Measurements from ENCODE around the gene SUN5. TPM values are rescaled to one million over a fixed set of nuclear protein-coding genes. Genes with fewer than 3 reads are reported as not detected.

Gene SUN5
- total RNA-seq, 4 donors from 2014 or later, result not detected

- in situ Hi-C loops (cut with MboI; ENCODE audit: low sequenced_read_pairs in 4 of 4), result no loop called here
- Histone ChIP-seq H3K9me3 (no peaks in the 10 kb centered on the region), H3K36me3 (no peaks in the 10 kb centered on the region), H3K27me3 (peaks cover 0 to 5% (median 0%) of the 10 kb centered on the region in 3 donors), H3K4me3 (no peak overlapping the region), H3K4me1 (no peaks in the 10 kb centered on the region), H3K27ac (no peak overlapping the region)
- ATAC-seq (no peak), DNase-seq (no peak)
- TF ChIP-seq CTCF (IDR thresholded peaks at IDR 0.05 in 4 of 5, conservative IDR thresholded peaks at IDR 0.05 in 1 of 5) (no peak), POLR2A (IDR thresholded peaks at IDR 0.05) (no peak)
- intact Hi-C loops (cut with DNase I; ENCODE audit: low total_unique reads), result no loop called here
These were observed 37.1 kb downstream of the SUN5 start for GRCh38 chr20:32966881-32967781.

GRCh38 chr20:32966382-32966781 is 37.9 kb downstream of the SUN5 start:
- peaks cover 0 to 5% (median 0%) of the 10 kb centered on the region in 3 donors for H3K27me3 ChIP-seq
- DNase-seq, result no peak
- no peak for TF ChIP-seq CTCF (IDR thresholded peaks at IDR 0.05 in 4 of 5, conservative IDR thresholded peaks at IDR 0.05 in 1 of 5)
- no peak for TF ChIP-seq POLR2A (IDR thresholded peaks at IDR 0.05)
- H3K4me3 ChIP-seq, result no peak overlapping the region
- no peaks in the 10 kb centered on the region for H3K9me3 ChIP-seq
- in situ Hi-C loops (cut with MboI; ENCODE audit: low sequenced_read_pairs in 4 of 4), result no loop called here
- H3K4me1 ChIP-seq, result no peaks in the 10 kb centered on the region
- H3K27ac ChIP-seq, result no peak overlapping the region
- intact Hi-C loops (cut with DNase I; ENCODE audit: low total_unique reads), result no loop called here
- ATAC-seq, result no peak
- no peaks in the 10 kb centered on the region for H3K36me3 ChIP-seq

GRCh38 chr20:32965581-32966373 is 38.5 kb downstream of the SUN5 start:
- in situ Hi-C loops (cut with MboI; ENCODE audit: low sequenced_read_pairs in 4 of 4) (no loop called here), intact Hi-C loops (cut with DNase I; ENCODE audit: low total_unique reads) (no loop called here)
- ATAC-seq (no peak), DNase-seq (no peak)
- H3K4me3 ChIP-seq, result no peak overlapping the region
- no peaks in the 10 kb centered on the region for H3K36me3 ChIP-seq
- no peak overlapping the region for H3K27ac ChIP-seq
- no peaks in the 10 kb centered on the region for H3K4me1 ChIP-seq
- H3K9me3 ChIP-seq, result no peaks in the 10 kb centered on the region
- TF ChIP-seq CTCF (IDR thresholded peaks at IDR 0.05 in 4 of 5, conservative IDR thresholded peaks at IDR 0.05 in 1 of 5), result no peak
- TF ChIP-seq POLR2A (IDR thresholded peaks at IDR 0.05), result no peak
- peaks cover 0 to 5% (median 0%) of the 10 kb centered on the region in 3 donors for H3K27me3 ChIP-seq

GRCh38 chr20:32965115-32965514 is 39.1 kb downstream of the SUN5 start:
- in situ Hi-C loops (cut with MboI; ENCODE audit: low sequenced_read_pairs in 4 of 4), result no loop called here

More at GRCh38 chr20:32965115-32965514, 39.1 kb downstream of the SUN5 start:
- DNase-seq, result no peak
- intact Hi-C loops (cut with DNase I; ENCODE audit: low total_unique reads), result no loop called here
- no peak overlapping the region for H3K27ac ChIP-seq
- H3K4me1 ChIP-seq, result no peaks in the 10 kb centered on the region
- no peaks in the 10 kb centered on the region for H3K36me3 ChIP-seq
- H3K4me3 ChIP-seq, result no peak overlapping the region
- no peak for ATAC-seq
- no peak for TF ChIP-seq POLR2A (IDR thresholded peaks at IDR 0.05)
- TF ChIP-seq CTCF (IDR thresholded peaks at IDR 0.05 in 4 of 5, conservative IDR thresholded peaks at IDR 0.05 in 1 of 5), result no peak
- H3K27me3 ChIP-seq, result peaks cover 0 to 5% (median 0%) of the 10 kb centered on the region in 3 donors
- no peaks in the 10 kb centered on the region for H3K9me3 ChIP-seq
